ENCODE measurements around the gene GON4L.
"Not testable (repeated sequence)": the region's sequence is repeated elsewhere in the genome, so short reads cannot be mapped to it uniquely, and the experiment has no call there.

GON4L gene

GRCh38 chr1:155809088-155809487 lies 47.9 kb downstream of the GON4L start:
- no peak for TF ChIP-seq CTCF (IDR thresholded peaks at IDR 0.05; ENCODE audit: low read depth, low read length)
- no peak for DNase-seq (ENCODE audit: extremely low read depth, low read depth)

- no peak for TF ChIP-seq CTCF (IDR thresholded peaks at IDR 0.05; ENCODE audit: low read depth, low read length)
- peak; percentile 3 for DNase-seq (ENCODE audit: extremely low read depth, low read depth)
Observed at GRCh38 chr1:155801149-155801548, 55.9 kb downstream of the GON4L start.

GRCh38 chr1:155795618-155796017 lies 61.4 kb downstream of the GON4L start:
- DNase-seq (ENCODE audit: extremely low read depth, low read depth), result not testable (repeated sequence)

- TF ChIP-seq CTCF (IDR thresholded peaks at IDR 0.05; ENCODE audit: low read depth, low read length), result no peak
- DNase-seq (ENCODE audit: extremely low read depth, low read depth), result no peak
Observed at GRCh38 chr1:155794605-155795245, 62.3 kb downstream of the GON4L start.

GRCh38 chr1:155793213-155793612 lies 63.8 kb downstream of the GON4L start:
- no peak for TF ChIP-seq CTCF (IDR thresholded peaks at IDR 0.05; ENCODE audit: low read depth, low read length)

GRCh38 chr1:155777582-155777981 lies 79.4 kb downstream of the GON4L start:
- no peak for TF ChIP-seq CTCF (IDR thresholded peaks at IDR 0.05; ENCODE audit: low read depth, low read length)
- DNase-seq (ENCODE audit: extremely low read depth, low read depth), result no peak

More at GRCh38 chr1:155793213-155793612, 63.8 kb downstream of the GON4L start:
- DNase-seq (ENCODE audit: extremely low read depth, low read depth), result no peak

GRCh38 chr1:155776414-155776813 lies 80.6 kb downstream of the GON4L start:
- DNase-seq (ENCODE audit: extremely low read depth, low read depth), result no peak
- TF ChIP-seq CTCF (IDR thresholded peaks at IDR 0.05; ENCODE audit: low read depth, low read length), result no peak

GRCh38 chr1:155773221-155773620 lies 83.8 kb downstream of the GON4L start:
- TF ChIP-seq CTCF (IDR thresholded peaks at IDR 0.05; ENCODE audit: low read depth, low read length), result no peak

More at GRCh38 chr1:155773221-155773620, 83.8 kb downstream of the GON4L start:
- DNase-seq (ENCODE audit: extremely low read depth, low read depth), result no peak

All from AG09319 (cell line).